ENCODE measurements around the gene MCM3.

The MCM3 gene
- 96.3 to 109 reads per million in 2 donors for total RNA-seq

DNA sequence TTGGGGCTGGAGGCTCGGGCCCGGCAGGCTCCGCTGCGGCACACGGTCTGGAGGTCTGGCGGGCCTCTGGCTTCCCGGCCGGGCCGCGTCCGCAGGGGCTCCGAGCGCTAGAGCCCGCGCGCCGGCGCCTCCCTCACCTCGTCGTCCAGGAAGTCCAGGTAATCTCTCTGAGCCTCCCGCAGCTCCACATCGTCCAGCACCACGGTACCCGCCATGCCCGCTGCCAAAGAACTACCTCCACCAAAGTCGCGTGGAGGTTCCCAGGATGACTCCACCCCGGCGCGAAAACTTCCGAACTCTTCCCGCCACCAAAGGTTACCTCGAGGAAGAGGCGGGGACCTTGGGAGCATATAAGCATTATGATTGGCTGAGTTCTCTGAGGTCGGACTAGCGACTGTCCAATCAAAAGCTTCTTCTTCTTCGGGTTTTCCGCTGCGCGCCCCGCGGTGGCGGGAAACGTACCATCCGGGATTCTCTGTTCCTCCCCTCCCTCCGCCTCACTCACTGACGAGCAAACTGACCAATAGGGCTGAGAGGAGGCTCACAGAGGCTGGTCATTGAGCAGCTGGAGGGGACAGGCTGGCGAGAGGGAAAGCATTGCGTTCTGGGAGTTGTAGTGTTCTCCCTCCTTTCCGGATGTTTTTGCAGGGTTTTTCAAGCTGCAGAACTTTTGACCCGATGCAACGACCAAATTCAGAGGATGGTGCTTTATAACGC, at the start of gene MCM3:
MCM3 (minus strand) TSS at position 283 of the 717 bp plus-strand sequence; CDS start at position 215, 68 bp downstream.
- DNase-seq: peak; percentile 79

DNA sequence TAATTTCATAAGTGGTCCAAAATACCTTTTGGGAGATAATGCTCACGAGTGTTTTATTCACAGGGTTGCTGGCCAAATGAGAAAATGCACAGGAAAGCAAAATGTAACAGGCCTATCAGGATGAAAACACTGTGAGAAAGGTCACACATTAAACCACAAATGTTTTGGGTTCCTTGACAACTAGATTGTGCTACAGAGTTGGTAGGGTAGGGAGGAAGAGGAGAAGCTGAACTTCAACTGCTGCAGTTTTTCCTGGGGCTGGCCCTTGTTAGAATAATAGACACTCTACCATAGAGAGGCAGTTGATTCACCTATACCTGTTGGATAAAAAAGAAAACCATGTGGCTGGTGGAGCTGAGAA, 49.3 kb upstream of the MCM3 start:
- DNase-seq: no peak

- DNase-seq: no peak
Observed at GRCh38 chr6:52331793-52332457, 47.4 kb upstream of the MCM3 start.

- DNase-seq: no peak
Observed at GRCh38 chr6:52330470-52330869, 45.9 kb upstream of the MCM3 start.

DNA sequence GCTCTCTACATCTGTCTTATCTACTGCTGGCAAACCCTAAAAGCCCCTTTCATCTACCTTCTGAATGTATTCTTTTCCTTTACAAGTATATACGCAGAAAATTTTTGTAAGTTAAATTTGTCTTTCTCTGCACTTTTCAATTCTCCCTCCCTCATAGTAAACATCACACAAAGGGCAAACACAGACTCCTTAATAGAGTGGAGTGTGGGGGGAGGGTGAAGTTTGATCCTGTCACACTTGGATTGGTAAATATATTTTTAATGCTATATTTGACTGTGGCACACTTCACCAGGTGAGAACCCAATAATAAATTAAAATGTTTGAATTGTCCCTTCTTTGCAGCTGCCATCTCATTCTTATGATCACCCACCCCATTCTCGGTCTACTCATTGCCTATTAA, 44.2 kb upstream of the MCM3 start:
- DNase-seq: no peak

- DNase-seq: no peak
Observed at GRCh38 chr6:52328303-52328662, 43.7 kb upstream of the MCM3 start.

GRCh38 chr6:52326540-52327364, 42.2 kb upstream of the MCM3 start:
- no peak for DNase-seq

GRCh38 chr6:52325695-52326471, 41.3 kb upstream of the MCM3 start:
- no peak for DNase-seq

DNA sequence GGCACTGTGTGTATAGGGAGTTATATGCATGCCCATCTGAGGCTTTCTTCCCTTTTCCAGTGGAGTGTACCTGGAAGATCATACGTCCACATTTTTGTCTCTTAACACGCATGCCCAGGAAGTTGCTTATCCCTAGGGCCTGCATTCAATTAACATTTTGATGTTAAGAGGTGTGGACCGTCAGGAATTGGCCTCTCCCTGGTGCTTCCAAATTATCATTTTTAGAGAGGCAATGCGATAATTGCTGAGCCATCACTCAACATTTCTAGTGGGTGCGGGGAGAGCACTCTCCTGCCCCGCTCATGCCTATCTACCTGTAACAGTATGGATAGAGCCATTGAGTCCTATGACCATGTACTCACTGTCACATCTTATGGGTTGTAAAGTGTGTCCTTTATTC, 39.6 kb upstream of the MCM3 start:
- no peak for DNase-seq

- no peak for DNase-seq
Observed at GRCh38 chr6:52317841-52318581, 33.5 kb upstream of the MCM3 start.

GRCh38 chr6:52317211-52317610, 32.7 kb upstream of the MCM3 start:
- DNase-seq: no peak

GRCh38 chr6:52314752-52315151, 30.2 kb upstream of the MCM3 start:
- no peak for DNase-seq

DNA sequence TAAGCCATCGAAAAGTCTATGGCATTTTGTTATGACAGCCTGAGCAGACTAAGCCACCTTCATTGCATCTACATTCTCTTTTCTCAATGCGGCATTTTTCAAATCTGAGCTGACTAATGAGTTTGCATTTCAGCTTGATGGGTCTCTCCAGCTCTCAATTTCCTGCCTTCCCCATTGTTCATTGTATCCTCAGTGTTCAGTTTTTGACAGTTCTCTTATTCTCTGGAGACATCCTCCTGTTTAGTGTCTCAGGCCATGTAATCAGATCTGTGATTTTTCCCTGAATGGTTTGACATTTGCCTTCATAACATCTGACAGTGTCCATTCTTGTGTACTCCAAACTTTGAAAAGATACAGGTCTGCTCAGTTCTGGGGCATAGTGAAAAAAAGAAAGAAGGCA, 27.9 kb upstream of the MCM3 start:
- no peak for DNase-seq

- DNase-seq: no peak
Observed at GRCh38 chr6:52310932-52311331, 26.4 kb upstream of the MCM3 start.

DNA sequence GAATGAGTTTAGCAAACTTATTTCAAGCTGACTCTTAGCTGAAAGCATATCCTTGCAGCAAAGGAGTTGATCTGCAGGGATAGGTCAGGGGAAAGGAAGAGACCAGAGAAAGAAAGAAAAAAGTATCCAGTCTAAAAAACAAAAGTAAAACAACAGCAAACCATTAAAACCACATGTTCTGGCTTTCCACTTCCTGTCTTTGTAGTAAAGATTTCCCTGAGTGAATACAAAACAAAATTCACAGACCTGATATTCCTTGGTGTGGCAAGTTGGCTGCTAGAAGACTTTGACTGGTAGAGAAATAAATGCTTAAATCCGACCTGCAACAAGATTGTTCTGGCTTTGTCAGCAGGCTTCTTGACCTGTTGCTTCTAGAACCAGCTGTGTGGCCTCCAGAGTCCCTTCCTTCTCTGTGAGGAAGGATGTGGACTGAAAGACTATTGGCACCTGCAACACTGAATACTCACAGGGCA, 23.4 kb upstream of the MCM3 start:
- DNase-seq: no peak

GRCh38 chr6:52306972-52307870, 22.7 kb upstream of the MCM3 start:
- DNase-seq: no peak

DNA sequence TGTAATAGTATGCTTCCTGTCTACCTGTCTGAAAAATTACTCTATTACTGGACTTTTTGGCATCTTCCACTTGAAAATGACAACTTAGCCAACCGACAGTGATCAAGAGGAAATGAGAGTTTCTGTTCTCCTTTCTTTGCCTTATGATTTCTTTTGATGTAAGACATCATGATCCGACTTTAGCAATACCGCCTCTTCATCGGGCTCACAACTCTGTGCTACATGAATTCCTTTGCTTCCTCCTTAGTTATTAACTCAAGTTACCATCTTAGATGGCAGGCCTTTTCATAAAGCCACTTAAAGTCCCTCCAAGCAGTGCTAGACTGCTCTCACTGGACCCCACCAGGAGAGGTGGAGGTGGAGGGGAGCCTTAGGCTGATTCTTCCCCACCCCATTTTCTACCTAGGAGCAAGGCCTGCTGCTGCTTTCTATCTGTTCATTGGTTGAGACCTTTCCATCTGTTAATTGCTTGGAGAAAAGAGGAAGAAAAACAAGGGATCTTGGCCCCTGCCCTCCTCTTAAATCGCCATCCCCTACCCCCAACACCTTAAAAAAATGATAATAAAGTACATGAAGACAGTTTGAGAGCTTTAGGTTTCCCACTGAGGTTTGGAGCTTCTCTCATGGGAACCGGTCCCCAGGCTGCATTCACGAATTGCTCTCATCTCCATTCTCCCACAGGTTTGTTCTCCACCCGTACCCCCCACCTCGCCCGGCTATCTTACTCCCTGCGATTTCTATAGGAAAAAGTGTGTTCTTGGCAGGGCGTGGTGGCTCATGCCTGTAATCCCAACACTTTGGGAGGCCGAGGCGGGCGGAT, 21.6 kb upstream of the MCM3 start:
- DNase-seq: no peak

DNA sequence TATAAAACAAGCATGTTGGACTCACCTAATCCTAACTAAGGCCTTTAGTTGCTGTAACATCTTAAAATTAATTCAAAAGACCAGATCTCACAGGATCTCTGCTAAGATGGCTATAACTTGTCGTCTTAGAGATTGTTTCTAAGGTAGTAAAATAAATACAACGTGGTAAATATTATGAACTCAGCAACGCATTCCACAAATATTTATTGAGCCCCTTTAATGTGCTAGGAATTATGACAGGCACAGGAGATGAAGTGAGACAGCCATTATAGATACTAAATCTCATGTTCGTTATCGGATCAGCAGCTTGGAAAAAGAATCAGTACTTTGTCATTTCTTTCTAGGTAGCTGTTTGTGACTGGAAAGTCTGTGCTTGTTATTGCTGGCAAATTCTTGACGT, 20.9 kb upstream of the MCM3 start:
- no peak for DNase-seq

GRCh38 chr6:52304983-52305390, 20.4 kb upstream of the MCM3 start:
- no peak for DNase-seq

- DNase-seq: no peak
Observed at GRCh38 chr6:52303178-52303577, 18.6 kb upstream of the MCM3 start.
